HG03565 (cell line): Measurements from ENCODE around the gene DNAH2.

Experiments used
- ATAC-seq: cut with Tn5 transposase; IDR thresholded peaks from one replicate; pipeline ENCODE4 v1.9.1; 2021; ENCODE audit warnings: mild to moderate bottlenecking, moderate library complexity; ENCODE audit not compliant: unreplicated experiment

The DNAH2 gene

GRCh38 chr17:7701681-7702080 is 15.9 kb upstream of the DNAH2 start:
- ATAC-seq = no peak

DNA sequence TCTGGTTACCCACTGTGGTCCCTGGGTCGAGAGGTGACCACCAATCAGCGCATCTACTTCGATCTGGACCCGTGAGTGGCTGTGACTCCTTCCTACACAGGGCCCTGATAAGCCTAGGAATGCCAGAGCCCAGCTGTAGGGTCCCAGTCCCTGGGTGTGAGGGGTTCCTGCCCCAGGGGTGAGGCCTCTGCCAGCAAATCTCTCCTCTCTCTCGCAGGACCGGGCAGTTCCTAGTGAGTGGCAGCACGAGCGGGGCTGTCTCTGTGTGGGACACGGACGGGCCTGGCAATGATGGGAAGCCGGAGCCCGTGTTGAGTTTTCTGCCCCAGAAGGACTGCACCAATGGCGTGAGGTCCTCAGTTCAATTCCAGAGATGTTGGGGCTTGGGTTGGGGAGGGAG is 14.8 kb upstream of the DNAH2 start:
- ATAC-seq = no peak

GRCh38 chr17:7703584-7704479 is 13.7 kb upstream of the DNAH2 start:
- no peak for ATAC-seq

- ATAC-seq = no peak
Observed at GRCh38 chr17:7704601-7705268, 12.8 kb upstream of the DNAH2 start, which contains the start of gene EFNB3. EFNB3 (plus strand) TSS chr17:7705202; CDS start chr17:7705599, 397 bp downstream.

DNA sequence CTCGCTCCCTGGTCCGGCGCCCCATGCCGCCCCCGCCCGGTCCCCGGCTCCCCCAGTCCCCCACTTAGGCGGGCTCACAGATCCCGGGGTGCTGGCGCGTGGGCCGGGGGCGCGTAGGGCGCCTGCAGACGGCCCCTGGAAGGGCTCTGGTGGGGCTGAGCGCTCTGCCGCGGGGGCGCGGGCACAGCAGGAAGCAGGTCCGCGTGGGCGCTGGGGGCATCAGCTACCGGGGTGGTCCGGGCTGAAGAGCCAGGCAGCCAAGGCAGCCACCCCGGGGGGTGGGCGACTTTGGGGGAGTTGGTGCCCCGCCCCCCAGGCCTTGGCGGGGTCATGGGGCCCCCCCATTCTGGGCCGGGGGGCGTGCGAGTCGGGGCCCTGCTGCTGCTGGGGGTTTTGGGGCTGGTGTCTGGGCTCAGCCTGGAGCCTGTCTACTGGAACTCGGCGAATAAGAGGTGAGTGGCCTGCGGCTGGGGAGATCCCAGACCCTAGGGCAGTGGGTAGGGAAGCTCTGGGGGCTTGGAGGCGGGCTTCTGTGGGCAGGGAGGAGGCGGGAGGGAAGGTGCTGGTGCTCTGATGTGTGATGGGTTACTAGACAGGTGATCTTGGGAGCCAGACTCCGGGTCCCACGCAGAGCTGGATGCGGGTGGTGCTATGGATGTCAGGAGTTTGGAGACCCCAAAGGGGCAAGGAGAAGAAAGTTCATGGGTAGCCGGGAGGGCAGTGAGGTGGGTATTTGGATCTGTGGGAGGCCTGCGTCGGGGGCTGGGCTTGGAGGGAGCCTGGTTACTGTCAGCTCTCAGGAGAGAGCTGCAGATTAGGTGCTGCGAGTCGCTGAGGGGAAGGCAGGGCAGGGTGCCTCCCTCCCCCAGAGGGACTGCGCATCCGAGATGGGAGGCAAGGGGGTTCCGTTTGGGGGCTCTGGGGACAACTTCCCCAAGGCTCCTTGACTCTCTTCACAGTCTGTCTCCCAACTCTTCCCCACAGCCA is 12.0 kb upstream of the DNAH2 start:
- no peak for ATAC-seq

- ATAC-seq = no peak
Observed at GRCh38 chr17:7706631-7707354, 10.8 kb upstream of the DNAH2 start.

DNA sequence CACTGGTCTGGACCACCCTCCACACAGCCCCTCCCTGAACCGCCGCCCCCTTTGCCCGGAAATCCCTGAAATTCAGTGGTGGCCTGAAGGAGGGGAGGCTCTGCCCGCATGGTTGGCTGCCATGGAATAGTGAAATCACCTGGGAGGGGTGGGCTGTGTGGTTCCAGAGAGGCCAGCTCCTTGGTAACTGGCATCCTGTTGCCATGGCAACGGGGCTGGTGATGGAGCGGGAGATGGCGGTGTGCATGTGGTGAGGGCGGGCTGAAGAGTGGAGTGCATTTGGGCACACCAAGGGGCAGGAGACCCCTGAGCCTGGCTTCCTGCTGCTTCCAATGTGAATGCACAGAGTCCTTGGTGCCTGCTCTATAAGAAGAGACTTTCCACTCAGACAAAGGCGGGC is 10.1 kb upstream of the DNAH2 start:
- no peak for ATAC-seq

DNA sequence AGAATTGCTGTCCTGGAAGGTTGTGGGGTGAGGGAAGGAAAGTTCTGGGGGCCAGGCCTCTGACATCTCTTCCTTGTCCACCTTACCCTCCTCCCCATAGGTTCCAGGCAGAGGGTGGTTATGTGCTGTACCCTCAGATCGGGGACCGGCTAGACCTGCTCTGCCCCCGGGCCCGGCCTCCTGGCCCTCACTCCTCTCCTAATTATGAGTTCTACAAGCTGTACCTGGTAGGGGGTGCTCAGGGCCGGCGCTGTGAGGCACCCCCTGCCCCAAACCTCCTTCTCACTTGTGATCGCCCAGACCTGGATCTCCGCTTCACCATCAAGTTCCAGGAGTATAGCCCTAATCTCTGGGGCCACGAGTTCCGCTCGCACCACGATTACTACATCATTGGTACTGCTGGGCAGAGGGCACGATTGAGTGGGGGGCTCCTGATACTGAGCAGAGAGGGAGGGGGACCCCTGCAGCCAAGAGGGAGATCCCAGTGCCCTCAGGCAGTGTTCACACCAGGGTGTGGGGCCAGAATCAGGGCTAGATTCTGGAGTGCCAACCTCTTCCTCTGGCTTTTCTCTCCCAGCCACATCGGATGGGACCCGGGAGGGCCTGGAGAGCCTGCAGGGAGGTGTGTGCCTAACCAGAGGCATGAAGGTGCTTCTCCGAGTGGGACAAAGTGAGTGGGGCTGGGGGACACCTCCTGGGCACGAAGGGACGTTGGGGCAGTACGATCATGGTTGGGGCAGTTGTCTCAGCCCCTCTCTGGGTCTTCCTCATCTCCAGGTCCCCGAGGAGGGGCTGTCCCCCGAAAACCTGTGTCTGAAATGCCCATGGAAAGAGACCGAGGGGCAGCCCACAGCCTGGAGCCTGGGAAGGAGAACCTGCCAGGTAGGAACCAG is 9.4 kb upstream of the DNAH2 start:
- no peak for ATAC-seq

DNA sequence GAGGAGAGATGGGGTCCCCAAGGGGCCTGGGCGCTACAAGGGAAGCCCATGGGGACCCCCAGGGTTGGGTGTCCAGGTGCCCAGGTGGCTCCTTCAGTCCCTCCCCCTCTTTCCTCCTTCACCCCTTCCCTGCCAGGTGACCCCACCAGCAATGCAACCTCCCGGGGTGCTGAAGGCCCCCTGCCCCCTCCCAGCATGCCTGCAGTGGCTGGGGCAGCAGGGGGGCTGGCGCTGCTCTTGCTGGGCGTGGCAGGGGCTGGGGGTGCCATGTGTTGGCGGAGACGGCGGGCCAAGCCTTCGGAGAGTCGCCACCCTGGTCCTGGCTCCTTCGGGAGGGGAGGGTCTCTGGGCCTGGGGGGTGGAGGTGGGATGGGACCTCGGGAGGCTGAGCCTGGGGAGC is 8.5 kb upstream of the DNAH2 start:
- ATAC-seq = no peak

GRCh38 chr17:7710301-7710700 is 7.2 kb upstream of the DNAH2 start:
- no peak for ATAC-seq

GRCh38 chr17:7711051-7711755 is 6.3 kb upstream of the DNAH2 start:
- ATAC-seq = no peak

GRCh38 chr17:7712111-7712771 is 5.3 kb upstream of the DNAH2 start:
- ATAC-seq = no peak

DNA sequence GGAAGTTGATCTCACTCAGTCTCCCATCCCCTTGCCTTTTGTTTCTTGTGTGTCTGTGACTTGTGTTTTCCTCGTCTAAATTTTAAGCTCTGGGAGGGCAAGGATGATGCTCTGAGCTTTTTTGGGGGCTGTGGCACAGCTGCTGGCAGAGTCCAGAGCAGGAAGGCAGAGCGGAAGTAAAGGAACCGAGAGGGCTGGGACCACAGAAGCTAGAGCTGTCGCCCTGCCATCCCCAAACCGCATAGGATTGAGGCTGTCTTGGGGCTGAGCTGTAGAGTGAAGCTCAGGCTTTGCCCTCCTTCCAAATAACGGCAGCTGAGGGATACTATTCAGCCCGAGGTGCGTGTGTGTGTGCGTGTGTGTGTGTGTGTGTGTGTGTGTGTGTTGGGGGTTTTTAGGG is 3.8 kb upstream of the DNAH2 start:
- no peak for ATAC-seq

DNA sequence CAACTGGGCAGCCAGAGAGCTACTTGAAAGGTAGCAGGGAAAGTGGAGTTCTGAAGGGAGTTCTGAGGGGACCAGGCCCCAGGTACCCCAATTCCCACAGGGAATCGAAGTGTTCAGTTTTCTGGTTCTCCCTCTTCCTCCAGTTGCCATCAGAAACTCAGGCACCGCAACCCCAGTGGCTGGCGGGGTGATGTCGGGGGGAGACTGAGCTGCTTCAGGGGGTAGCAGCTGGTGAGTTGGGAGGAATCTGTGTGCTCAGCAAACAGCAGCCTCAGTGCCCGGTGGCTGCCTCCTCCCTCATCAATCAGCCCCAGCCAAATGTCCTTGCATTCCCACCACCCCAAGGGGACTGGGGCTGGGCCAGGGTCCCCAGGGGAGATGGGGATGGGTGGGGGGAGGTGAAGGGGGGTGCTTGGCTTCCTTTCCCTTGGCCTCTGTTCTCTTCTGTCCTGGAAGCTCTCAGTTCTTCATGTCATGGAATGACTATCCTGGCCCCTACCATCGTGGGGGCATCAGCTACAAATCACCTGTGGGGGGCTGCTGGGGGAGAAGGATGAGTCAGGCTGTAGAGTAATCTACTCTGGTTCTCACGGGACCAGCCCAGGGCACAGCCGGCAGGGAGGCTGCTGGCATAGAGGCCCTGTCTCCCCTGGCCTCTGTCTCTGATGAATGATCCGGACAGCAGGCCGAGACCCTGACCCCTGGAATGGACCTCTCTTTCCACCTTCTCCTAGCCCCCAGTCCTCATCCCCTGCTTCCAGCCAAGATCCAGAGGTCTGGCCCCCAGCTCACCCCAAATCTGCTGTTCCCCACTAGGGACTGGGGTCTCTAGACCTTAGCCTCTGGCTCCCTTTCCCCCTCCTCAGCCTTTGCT is 2.6 kb upstream of the DNAH2 start:
- no peak for ATAC-seq

GRCh38 chr17:7715936-7716886 is 1.3 kb upstream of the DNAH2 start:
- no peak for ATAC-seq

- ATAC-seq = no peak
Observed at GRCh38 chr17:7717756-7718350, 309 bp downstream of the DNAH2 start.
